AG10803 (cell line): ENCODE results near the gene PPIF.
"Not testable (repeated sequence)": the region's sequence is repeated elsewhere in the genome, so short reads cannot be mapped to it uniquely, and the experiment has no call there.

Experiments used
- DNase-seq: peaks from one replicate; pipeline ENCODE4 v3.0.0; 2010; ENCODE audit warnings: low read depth
- H3K4me3 ChIP-seq: 2 replicates; pipeline ENCODE4 v1.5.1; 2011; ENCODE audit warnings: mild to moderate bottlenecking, low read length, control low read depth
- TF ChIP-seq, protein P1 (sequence below): conservative IDR thresholded peaks from 2 replicates; pipeline ENCODE4 v1.5.1; 2011; ENCODE audit warnings: mild to moderate bottlenecking, low read length, control low read depth, inconsistent platforms

Gene PPIF

DNA sequence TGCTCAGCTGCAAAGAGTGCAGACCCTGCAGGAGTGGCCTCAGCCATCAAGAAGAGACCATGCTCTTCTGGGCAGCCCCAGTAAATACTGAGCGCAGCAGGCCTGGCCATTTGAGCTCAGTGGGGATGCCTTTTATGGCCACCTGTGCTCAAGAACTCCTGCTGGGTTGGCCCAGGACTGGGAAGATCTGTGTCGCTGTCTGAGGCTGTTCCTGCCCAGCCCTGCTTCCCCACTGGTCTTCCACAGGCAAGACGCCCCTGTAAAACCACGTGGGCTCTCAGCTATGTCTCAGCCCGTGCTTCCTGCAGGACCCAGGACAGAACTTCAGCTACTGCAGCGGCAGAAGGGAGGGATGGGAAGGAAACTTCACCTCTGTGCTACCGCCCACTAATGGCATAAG is 10.5 kb upstream of the PPIF start:
- H3K4me3 ChIP-seq: no peak overlapping the region
- no peak for DNase-seq
- TF ChIP-seq, protein P1, sequence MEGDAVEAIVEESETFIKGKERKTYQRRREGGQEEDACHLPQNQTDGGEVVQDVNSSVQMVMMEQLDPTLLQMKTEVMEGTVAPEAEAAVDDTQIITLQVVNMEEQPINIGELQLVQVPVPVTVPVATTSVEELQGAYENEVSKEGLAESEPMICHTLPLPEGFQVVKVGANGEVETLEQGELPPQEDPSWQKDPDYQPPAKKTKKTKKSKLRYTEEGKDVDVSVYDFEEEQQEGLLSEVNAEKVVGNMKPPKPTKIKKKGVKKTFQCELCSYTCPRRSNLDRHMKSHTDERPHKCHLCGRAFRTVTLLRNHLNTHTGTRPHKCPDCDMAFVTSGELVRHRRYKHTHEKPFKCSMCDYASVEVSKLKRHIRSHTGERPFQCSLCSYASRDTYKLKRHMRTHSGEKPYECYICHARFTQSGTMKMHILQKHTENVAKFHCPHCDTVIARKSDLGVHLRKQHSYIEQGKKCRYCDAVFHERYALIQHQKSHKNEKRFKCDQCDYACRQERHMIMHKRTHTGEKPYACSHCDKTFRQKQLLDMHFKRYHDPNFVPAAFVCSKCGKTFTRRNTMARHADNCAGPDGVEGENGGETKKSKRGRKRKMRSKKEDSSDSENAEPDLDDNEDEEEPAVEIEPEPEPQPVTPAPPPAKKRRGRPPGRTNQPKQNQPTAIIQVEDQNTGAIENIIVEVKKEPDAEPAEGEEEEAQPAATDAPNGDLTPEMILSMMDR: no peak

DNA sequence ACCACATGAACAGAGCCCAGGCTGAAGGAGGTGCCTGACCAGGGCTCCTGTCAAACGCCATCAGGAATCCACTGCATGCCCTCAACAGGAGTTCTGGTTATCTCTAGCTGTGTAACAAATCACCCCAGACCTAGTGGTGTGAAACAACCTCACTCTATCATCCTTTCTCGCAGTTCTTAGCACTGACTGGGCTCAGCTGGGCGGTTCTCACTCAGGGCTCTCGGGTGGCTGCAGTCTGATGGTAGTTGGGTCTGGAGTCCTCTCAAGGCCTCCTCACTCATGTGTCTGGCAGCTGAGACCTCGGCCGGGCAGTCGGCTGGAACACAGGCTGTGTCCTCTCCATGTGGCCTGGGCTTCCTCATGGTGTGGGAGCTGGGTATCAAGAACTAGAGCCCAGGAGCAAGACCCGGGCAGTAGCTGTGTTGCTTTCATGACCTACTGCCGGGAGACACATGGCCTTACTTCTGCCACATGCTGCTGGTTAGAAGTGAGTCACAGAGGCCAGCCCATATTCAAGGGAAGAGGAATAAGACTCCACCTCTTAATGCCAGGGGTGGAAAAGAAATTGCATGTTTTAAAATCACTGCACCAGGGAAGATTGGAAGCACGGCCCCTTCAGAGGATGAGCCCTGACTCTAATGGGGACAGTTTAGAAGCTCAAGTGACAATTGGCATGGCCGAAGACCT is 9.3 kb upstream of the PPIF start:
- DNase-seq: not testable (repeated sequence)

GRCh38 chr10:79339266-79339665 is 8.0 kb upstream of the PPIF start:
- no peak for DNase-seq
- TF ChIP-seq, protein P1: no peak
- no peak overlapping the region for H3K4me3 ChIP-seq

More for the DNA sequence above, 9.3 kb upstream of the PPIF start:
- H3K4me3 ChIP-seq: not testable (repeated sequence)

DNA sequence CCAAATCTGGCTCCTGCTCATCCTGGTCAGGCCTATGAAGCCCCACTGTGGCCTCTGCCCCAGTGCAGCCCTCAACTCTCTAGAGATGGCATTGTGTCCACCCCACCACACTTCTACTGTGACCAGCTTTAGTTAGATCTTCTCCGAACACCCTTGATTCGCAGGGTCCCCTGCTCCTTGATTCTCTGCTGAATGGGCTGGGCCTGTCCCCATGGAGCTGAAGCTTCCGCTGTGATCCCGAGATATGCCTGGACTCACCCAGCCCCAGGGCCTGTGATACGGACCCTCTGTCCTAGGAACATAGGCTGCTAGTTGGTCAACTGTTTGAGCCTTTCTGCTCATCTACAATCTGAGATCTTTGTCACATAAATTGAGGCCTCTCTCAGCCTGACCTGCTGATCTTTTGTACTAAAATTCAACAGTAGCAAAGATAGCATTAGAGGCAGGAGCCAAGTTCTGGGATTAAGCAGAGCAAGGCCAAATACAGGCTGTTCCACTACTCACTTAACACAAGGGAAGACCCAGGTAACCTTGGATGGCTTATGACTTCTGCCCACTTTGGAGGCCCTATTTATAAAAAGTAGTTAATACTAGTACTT is 6.5 kb upstream of the PPIF start:
- DNase-seq: no peak
- TF ChIP-seq, protein P1: no peak
- H3K4me3 ChIP-seq: no peak overlapping the region

DNA sequence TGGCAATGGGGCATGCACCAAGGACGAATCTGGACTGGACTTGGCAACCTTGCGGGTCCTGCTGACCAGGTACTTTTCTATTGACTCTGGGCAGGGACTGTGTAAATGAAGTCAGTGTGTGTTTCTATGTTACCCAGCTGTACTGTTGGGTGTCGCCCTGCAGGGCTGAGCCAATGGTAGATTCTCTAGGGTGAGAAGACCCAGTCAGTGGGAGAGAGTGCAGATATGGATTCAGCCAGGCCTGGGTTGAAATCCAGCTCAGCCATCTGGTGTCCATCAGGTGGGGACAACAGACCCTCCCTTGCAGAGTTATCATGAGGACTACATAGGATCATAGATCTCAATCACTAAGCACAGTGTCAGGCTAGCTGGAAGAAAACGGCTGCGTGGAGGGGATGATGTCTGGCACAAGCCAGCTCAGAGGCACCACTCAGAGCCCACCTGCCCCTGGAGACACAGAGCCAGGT is 4.9 kb upstream of the PPIF start:
- DNase-seq: no peak
- TF ChIP-seq, protein P1: no peak
- H3K4me3 ChIP-seq: no peak overlapping the region

- DNase-seq: no peak
- H3K4me3 ChIP-seq: no peak overlapping the region
- TF ChIP-seq, protein P1: no peak
Observed at GRCh38 chr10:79342811-79343561, 4.3 kb upstream of the PPIF start.

DNA sequence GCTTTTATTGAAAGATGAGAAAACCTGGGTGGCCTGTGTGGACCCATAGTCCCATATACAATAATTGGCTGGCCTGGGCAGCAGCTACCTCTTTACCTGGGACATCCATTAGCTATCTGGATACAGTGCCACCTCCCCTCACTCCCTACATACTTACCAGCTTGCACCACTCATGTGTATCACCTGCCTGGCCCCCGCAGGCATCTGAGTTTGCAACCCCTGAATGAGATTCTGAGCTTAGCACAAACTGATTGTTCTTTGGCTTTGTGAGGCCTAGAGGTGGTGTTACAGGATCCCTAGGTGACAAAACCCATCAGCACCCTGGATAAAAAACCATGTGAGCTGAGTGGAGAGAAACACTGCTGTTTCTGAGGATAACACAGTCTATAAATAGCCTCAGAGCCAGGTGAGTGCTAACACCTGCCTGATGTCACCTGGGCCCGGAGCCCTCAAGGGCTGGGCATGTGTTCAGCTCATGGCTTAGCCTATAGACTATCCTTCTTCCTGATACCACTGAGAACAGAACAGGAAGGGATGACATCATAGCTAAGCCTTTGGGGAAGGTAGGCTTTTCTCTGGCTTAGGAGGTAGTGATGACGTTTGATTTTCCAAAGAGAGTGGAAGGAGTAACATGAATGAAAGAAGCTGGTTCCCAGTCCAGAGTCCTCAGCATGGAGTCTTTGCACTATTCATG is 2.6 kb upstream of the PPIF start:
- TF ChIP-seq, protein P1: no peak
- no peak overlapping the region for H3K4me3 ChIP-seq
- DNase-seq: no peak
